Right lobe of liver (tissue), 4 donors: ENCODE data around the gene NCK2.
A peak's percentile ranks its signal among the peaks of the same experiment; 100 is the strongest.

Experiments used
- CTCF ChIP-seq, 4 donors: fragments of 200-600 bp in 3 of 4; fragments of 450-650 bp in 1 of 4; IDR thresholded peaks; one replicate each; pipeline versions ENCODE4 v1.5.1 to v1.8.0; 2016 to 2022; ENCODE audit warnings: antibody characterized with exemption in 4 of 4, mild to moderate bottlenecking in 2 of 4
- POLR2A ChIP-seq: fragments of 450-650 bp; IDR thresholded peaks from one replicate; pipeline ENCODE4 v1.6.1; 2017; ENCODE audit warnings: antibody characterized with exemption, mild to moderate bottlenecking
- donor health status: DM: no; HTN: no; CAD: no.
- donor health status: DM: no; HTN: no; CAD: no.
- donor health status: DM: no; HTN: yes; CAD: no.

- no peak for TF ChIP-seq POLR2A
- TF ChIP-seq CTCF (IDR thresholded peaks at IDR 0.05), result peak in 1 of 4 donors; percentile 1
Observed at GRCh38 chr2:105889046-105889445, 144.3 kb downstream of the NCK2 start.
